GM23338 (cell line): ENCODE data around the gene PNLIPRP2. TPM values are rescaled to one million over a fixed set of nuclear protein-coding genes. Genes with fewer than 3 reads are reported as not detected.

Experiments used
- ATAC-seq: fragments of 200-7000 bp; cut with Tn5 transposase; 3 replicates; pipeline ENCODE4 v1.9.1; 2020
- DNase-seq: peaks from one replicate; pipeline ENCODE4 v3.0.0-alpha.2; 2015; ENCODE audit warnings: low spot score
- H2AFZ ChIP-seq: fragments of 200-600 bp; sonication (generic); 2 replicates; pipeline ENCODE4 v1.8.0; 2016; ENCODE audit warnings: antibody characterized with exemption, mild to moderate bottlenecking, moderate library complexity
- H3F3A ChIP-seq: fragments of 200-600 bp; sonication (generic); replicated peaks from 2 replicates; pipeline ENCODE4 v1.8.0; 2017; ENCODE audit warnings: antibody characterized with exemption, mixed run types, low read depth
- H3K27ac ChIP-seq: fragments of 200-600 bp; sonication (generic); 2 replicates; pipeline ENCODE4 v1.6.1; 2016; ENCODE audit warnings: low read depth
- H3K27me3 ChIP-seq: fragments of 200-600 bp; sonication (generic); 2 replicates; pipeline ENCODE4 v1.8.0; 2016; ENCODE audit warnings: mild to moderate bottlenecking, mixed run types, moderate library complexity; ENCODE audit not compliant: insufficient read depth
- H3K36me3 ChIP-seq: fragments of 200-600 bp; sonication (generic); 2 replicates; pipeline ENCODE4 v1.8.0; 2016; ENCODE audit warnings: mild to moderate bottlenecking; ENCODE audit not compliant: insufficient read depth
- H3K4me1 ChIP-seq: fragments of 200-600 bp; sonication (generic); 2 replicates; pipeline ENCODE4 v1.8.0; 2016; ENCODE audit warnings: mild to moderate bottlenecking, moderate library complexity; ENCODE audit not compliant: insufficient read depth
- H3K4me2 ChIP-seq: fragments of 200-600 bp; sonication (generic); 2 replicates; pipeline ENCODE4 v1.7.1; 2017; ENCODE audit warnings: mixed run types
- H3K4me3 ChIP-seq: fragments of 200-600 bp; sonication (generic); 2 replicates; pipeline ENCODE4 v1.6.1; 2016; ENCODE audit warnings: mixed run types
- H3K79me2 ChIP-seq: fragments of 200-600 bp; sonication (generic); replicated peaks from 2 replicates; pipeline ENCODE4 v1.8.0; 2017; ENCODE audit warnings: mild to moderate bottlenecking; ENCODE audit not compliant: insufficient read depth
- H3K9me2 ChIP-seq: fragments of 200-600 bp; sonication (generic); 2 replicates; pipeline ENCODE4 v1.8.0; 2017; ENCODE audit not compliant: insufficient read depth
- H4K20me1 ChIP-seq: fragments of 200-600 bp; sonication (generic); replicated peaks from 2 replicates; pipeline ENCODE4 v1.8.0; 2017; ENCODE audit warnings: mild to moderate bottlenecking; ENCODE audit not compliant: insufficient read depth
- H3K27ac Mint-ChIP-seq: 2 replicates; pipeline ENCODE4 v1.8.0; 2020; ENCODE audit warnings: inconsistent platforms, mild to moderate bottlenecking, moderate library complexity, mixed read lengths
- H3K27me3 Mint-ChIP-seq: 3 replicates; pipeline ENCODE4 v1.8.0; 2022; ENCODE audit warnings: low read depth, mild to moderate bottlenecking, moderate library complexity, mixed read lengths, inconsistent platforms; ENCODE audit not compliant: insufficient read depth, poor library complexity
- H3K36me3 Mint-ChIP-seq: 3 replicates; pipeline ENCODE4 v1.8.0; 2021; ENCODE audit warnings: low read depth, mild to moderate bottlenecking, inconsistent platforms, moderate library complexity, mixed read lengths
- H3K4me1 Mint-ChIP-seq: 3 replicates; pipeline ENCODE4 v1.8.0; 2020; ENCODE audit warnings: mild to moderate bottlenecking, inconsistent platforms, mixed read lengths
- H3K4me3 Mint-ChIP-seq: 3 replicates; pipeline ENCODE4 v1.8.0; 2021; ENCODE audit warnings: moderate library complexity, mild to moderate bottlenecking, inconsistent platforms, mixed read lengths
- H3K9me3 Mint-ChIP-seq: 3 replicates; pipeline ENCODE4 v1.8.0; 2020; ENCODE audit warnings: moderate library complexity, mild to moderate bottlenecking, inconsistent platforms, mixed read lengths
- ETS1 ChIP-seq: IDR thresholded peaks from 2 replicates; pipeline ENCODE4 v1.6.1; 2016; ENCODE audit warnings: antibody characterized with exemption
- POLR2AphosphoS5 ChIP-seq: IDR thresholded peaks from 2 replicates; pipeline ENCODE4 v1.6.1; 2016; ENCODE audit warnings: antibody characterized with exemption, low read depth
- REST ChIP-seq: IDR thresholded peaks from one replicate; pipeline ENCODE4 v1.6.1; 2018; ENCODE audit warnings: antibody characterized with exemption; ENCODE audit not compliant: unreplicated experiment
- STAT1 ChIP-seq: IDR thresholded peaks from one replicate; pipeline ENCODE4 v1.6.1; 2016; ENCODE audit warnings: antibody characterized with exemption; ENCODE audit not compliant: unreplicated experiment
- ZNF331 ChIP-seq: fragments of 250-450 bp; sonication (Bioruptor Pico); IDR thresholded peaks from 2 replicates; pipeline ENCODE4 v1.5.0; 2020; ENCODE audit warnings: low read depth, mild to moderate bottlenecking, moderate library complexity
- polyA plus RNA-seq: library from polyadenylated mRNA; unstranded; fragments of >200 nt; fragmentation: Nextera tagmentation; extraction: Ambion mirVana; gene quantifications from 2 replicates; pipeline ENCODE4 v1.2.1, GENCODE V29; 2016
- total RNA-seq: library from RNA; depleted of rRNA; stranded (reverse); fragments of >200 nt; shearing (Covaris generic); gene quantifications from 2 replicates; pipeline ENCODE4 v1.2.3, GENCODE V29; 2014
- TF ChIP-seq, protein P1 (sequence below), 2 experiments: fragments of 200-600 bp in 1 of 2; sonication (generic) in 1 of 2; conservative IDR thresholded peaks; 2 replicates each; pipeline versions ENCODE4 v1.5.1 to v1.6.1; 2016 to 2017; ENCODE audit warnings: antibody characterized with exemption in 2 of 2, low read depth in 2 of 2, mild to moderate bottlenecking in 2 of 2, moderate library complexity in 1 of 2

PNLIPRP2 gene
- total and polyA plus RNA-seq, 2 experiments from 2014 or later, result 0.24 TPM; not detected in 1

DNA sequence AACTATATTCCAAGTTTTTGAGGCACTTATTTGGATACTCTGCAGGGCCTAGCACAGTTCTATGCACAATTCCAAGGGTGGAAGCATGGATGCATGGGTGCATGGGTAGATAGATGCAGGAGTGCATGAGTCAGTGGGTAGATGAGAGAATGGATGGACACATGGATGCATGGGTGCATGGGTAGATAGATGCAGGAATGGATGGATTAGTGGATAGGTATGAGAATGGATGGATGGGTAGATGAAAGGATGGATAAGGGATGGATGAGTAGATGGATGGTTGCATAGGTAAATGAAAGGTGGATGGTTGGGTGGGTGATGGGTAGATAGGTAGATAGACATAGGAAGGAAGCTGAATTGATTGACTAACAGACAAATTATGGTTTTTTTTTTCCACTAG lies 15.6 kb downstream of the PNLIPRP2 start (continued):
- TF ChIP-seq REST, result no peak
- no peak for TF ChIP-seq ZNF331 (CRISPR knock-in tag)
- TF ChIP-seq POLR2AphosphoS5, result no peak
- TF ChIP-seq, protein P1, sequence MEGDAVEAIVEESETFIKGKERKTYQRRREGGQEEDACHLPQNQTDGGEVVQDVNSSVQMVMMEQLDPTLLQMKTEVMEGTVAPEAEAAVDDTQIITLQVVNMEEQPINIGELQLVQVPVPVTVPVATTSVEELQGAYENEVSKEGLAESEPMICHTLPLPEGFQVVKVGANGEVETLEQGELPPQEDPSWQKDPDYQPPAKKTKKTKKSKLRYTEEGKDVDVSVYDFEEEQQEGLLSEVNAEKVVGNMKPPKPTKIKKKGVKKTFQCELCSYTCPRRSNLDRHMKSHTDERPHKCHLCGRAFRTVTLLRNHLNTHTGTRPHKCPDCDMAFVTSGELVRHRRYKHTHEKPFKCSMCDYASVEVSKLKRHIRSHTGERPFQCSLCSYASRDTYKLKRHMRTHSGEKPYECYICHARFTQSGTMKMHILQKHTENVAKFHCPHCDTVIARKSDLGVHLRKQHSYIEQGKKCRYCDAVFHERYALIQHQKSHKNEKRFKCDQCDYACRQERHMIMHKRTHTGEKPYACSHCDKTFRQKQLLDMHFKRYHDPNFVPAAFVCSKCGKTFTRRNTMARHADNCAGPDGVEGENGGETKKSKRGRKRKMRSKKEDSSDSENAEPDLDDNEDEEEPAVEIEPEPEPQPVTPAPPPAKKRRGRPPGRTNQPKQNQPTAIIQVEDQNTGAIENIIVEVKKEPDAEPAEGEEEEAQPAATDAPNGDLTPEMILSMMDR (conservative IDR thresholded peaks at IDR 0.05; ENCODE audit: low read depth in 2 of 2), result no peak
- TF ChIP-seq ETS1, result no peak

DNA sequence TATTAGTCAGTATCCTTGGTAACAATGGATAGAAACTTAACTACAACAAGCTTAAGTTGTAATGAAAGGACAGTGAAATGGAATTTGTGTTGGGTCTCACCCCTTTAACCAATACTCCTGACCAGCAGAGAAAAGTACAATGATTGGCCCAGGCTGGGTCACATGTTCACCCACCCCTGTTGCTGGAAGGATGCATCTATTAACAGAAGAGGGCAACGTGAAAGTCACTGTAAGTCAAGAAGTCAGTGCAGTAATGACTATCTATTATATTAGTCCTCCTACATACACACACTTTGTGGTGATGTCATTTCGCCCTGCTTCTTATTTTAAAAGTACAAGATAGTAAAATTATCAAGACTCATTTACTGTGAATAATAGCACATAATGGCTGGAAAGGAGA lies 16.2 kb downstream of the PNLIPRP2 start:
- ATAC-seq (no peak), DNase-seq (peak; percentile 21)
- Histone ChIP-seq H3K4me1 (no peaks in the 10 kb centered on the region), H3K4me3 (no peak overlapping the region), H3K9me2 (no peaks in the 10 kb centered on the region), H3F3A (0 out of 2 replicates have a peak, but pooled peaks cover 2% of the 10 kb centered on the region), H4K20me1 (no peaks in the 10 kb centered on the region), H3K79me2 (no peaks in the 10 kb centered on the region), H3K4me2 (no peak overlapping the region), H3K27me3 (no peaks in the 10 kb centered on the region), H2AFZ (no peak overlapping the region; the same call in 1 of the 2 replicates), H3K27ac (no peak overlapping the region), H3K36me3 (no peaks in the 10 kb centered on the region)
- H3K36me3 Mint-ChIP-seq, result no peaks in the 10 kb centered on the region
- TF ChIP-seq POLR2AphosphoS5, result no peak
- TF ChIP-seq ETS1, result no peak
- no peak for TF ChIP-seq STAT1
- H3K4me3 Mint-ChIP-seq, result no peak overlapping the region
- H3K27me3 Mint-ChIP-seq, result no peaks in the 10 kb centered on the region
- H3K9me3 Mint-ChIP-seq, result no peaks in the 10 kb centered on the region
- no peaks in the 10 kb centered on the region for H3K4me1 Mint-ChIP-seq
- no peak overlapping the region for H3K27ac Mint-ChIP-seq
